ENCODE results near the gene ACTL6B.

ACTL6B gene

DNA sequence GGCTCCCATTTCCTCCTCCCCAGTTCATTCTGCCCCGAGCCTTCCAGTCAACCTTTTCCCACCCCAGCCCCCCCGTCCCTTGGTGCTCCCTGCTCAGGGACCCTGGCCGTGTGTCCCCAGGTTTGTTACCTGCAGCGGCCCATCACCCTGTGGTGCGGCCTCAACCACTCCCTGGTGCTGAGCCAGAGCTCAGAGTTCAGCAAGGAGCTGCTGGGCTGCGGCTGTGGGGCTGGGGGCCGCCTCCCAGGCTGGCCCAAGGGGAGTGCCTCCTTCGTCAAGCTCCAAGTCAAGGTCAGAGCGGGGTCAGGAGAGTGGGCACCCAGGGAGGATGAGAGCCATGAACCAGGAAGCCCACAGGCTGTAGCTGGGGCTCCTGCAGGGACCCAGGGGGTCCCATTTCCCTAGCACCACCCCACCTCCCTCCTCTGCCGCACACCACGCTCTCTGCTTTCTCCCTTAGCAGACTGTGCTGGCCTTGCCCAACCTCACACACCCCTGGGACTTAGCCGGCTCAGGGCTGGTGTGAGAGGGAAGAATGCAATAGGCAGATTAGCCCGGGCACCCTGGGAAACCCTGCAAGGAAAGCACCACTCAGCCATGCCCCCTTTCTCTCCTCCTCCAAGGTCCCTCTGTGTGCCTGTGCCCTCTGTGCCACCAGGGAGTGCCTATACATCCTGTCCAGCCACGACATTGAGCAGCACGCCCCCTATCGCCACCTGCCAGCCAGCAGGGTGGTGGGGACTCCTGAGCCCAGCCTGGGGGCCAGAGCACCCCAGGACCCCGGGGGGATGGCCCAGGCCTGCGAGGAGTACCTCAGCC, 56.1 kb downstream of the ACTL6B start:
- DNase-seq, result no peak

GRCh38 chr7:100598425-100598824, 57.8 kb downstream of the ACTL6B start:
- DNase-seq, result no peak

DNA sequence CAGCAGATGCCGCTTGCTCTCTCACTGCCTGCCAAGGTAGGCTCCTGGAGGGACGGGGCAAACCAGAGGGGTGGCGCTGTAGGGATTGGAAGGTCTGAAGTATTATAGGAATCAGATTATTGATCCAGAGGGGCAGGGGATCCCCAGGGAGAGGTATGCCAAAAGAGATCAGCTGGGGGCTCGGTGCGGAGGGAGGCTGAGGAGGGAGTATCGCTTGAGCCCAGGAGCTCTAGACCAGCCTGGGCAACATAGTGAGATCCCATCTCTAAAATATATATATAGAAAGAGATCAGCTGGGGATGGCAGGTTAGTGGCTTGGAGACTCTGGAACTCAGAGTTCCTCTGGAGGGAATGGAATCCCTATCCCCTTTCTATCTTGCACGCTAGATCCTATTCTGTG, 61.1 kb downstream of the ACTL6B start:
- no peak for DNase-seq

All from SHP77 treated with DMSO at 0.1 percent for 48 hours (cell line).